Right lobe of liver (tissue), 4 donors: ENCODE measurements around the gene CCL2.

ENCODE experiments used
- POLR2A ChIP-seq: fragments of 450-650 bp; IDR thresholded peaks from one replicate; pipeline ENCODE4 v1.6.1; 2017; ENCODE audit warnings: antibody characterized with exemption, mild to moderate bottlenecking
- TF ChIP-seq, protein P1 (sequence below), 4 donors: fragments of 200-600 bp in 3 of 4; fragments of 450-650 bp in 1 of 4; IDR thresholded peaks; one replicate each; pipeline versions ENCODE4 v1.5.1 to v1.8.0; 2016 to 2022; ENCODE audit warnings: antibody characterized with exemption in 4 of 4, mild to moderate bottlenecking in 2 of 4
- donor health status: DM: no; HTN: no; CAD: no.
- donor health status: DM: no; HTN: no; CAD: no.
- donor health status: DM: no; HTN: yes; CAD: no.

DNA sequence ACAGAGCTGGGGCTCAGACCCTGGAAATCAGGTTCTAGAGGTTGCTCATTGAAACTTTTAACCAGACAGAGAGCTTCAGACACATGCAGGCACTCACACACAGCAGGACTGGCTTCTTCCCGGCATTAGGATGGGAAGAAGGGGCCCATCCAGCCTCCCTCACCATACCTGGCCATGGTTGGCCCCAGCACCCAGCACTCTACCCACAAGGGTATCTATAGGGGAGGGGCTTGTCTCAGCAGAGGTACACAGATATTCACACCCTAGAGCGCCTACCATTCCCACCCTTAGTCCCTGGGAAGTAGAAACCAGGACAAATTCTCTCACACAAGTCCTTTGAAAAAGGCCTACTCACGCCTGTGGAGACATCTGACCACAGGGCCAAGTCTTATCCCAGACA, 20.5 kb upstream of the CCL2 start:
- TF ChIP-seq, protein P1, sequence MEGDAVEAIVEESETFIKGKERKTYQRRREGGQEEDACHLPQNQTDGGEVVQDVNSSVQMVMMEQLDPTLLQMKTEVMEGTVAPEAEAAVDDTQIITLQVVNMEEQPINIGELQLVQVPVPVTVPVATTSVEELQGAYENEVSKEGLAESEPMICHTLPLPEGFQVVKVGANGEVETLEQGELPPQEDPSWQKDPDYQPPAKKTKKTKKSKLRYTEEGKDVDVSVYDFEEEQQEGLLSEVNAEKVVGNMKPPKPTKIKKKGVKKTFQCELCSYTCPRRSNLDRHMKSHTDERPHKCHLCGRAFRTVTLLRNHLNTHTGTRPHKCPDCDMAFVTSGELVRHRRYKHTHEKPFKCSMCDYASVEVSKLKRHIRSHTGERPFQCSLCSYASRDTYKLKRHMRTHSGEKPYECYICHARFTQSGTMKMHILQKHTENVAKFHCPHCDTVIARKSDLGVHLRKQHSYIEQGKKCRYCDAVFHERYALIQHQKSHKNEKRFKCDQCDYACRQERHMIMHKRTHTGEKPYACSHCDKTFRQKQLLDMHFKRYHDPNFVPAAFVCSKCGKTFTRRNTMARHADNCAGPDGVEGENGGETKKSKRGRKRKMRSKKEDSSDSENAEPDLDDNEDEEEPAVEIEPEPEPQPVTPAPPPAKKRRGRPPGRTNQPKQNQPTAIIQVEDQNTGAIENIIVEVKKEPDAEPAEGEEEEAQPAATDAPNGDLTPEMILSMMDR (IDR thresholded peaks at IDR 0.05): no peak
- no peak for TF ChIP-seq POLR2A
